H1 (cell line): ENCODE measurements around the gene KCNQ1. TPM values are rescaled to one million over a fixed set of nuclear protein-coding genes. Genes with fewer than 3 reads are reported as not detected.
A peak's percentile ranks its signal among the peaks of the same experiment; 100 is the strongest.

ENCODE experiments used
- ATF2 ChIP-seq: IDR thresholded peaks from 2 replicates; pipeline ENCODE4 v1.6.1; 2012; ENCODE audit warnings: low read length, inconsistent platforms
- ATF3 ChIP-seq: IDR thresholded peaks from 2 replicates; pipeline ENCODE4 v1.6.1; 2011; ENCODE audit warnings: low read depth, mild to moderate bottlenecking, low read length; ENCODE audit not compliant: insufficient read depth
- BRCA1 ChIP-seq: IDR thresholded peaks from 2 replicates; pipeline ENCODE4 v1.6.1; 2012; ENCODE audit warnings: low read depth, low read length, improper control_type of control experiment
- CTBP2 ChIP-seq: IDR thresholded peaks from 2 replicates; pipeline ENCODE4 v1.7.0; 2011; ENCODE audit warnings: borderline replicate concordance, mild to moderate bottlenecking, moderate library complexity, mixed read lengths, low read length; ENCODE audit not compliant: insufficient read depth, insufficient read length
- CTCF ChIP-seq, 3 experiments: IDR thresholded peaks; 1 replicate in 2 of 3; 2 replicates in 1 of 3; pipeline versions ENCODE4 v1.5.1 to v1.6.1; 2011; ENCODE audit warnings: low read length in 3 of 3, mild to moderate bottlenecking in 3 of 3, inconsistent platforms in 2 of 3, low read depth in 1 of 3, moderate library complexity in 1 of 3; ENCODE audit not compliant: insufficient read depth in 1 of 3; ENCODE audit errors: control extremely low read depth in 1 of 3
- E2F6 ChIP-seq: IDR thresholded peaks from 2 replicates; pipeline ENCODE4 v1.6.1; 2012; ENCODE audit warnings: inconsistent platforms
- FOSL1 ChIP-seq: IDR thresholded peaks from 2 replicates; pipeline ENCODE4 v1.6.1; 2011; ENCODE audit warnings: mild to moderate bottlenecking, low read depth, low read length, moderate library complexity; ENCODE audit not compliant: insufficient read depth
- GABPA ChIP-seq: IDR thresholded peaks from 2 replicates; pipeline ENCODE4 v1.6.1; 2011; ENCODE audit warnings: mild to moderate bottlenecking, low read length, moderate library complexity, borderline replicate concordance; ENCODE audit not compliant: insufficient read depth
- HDAC2 ChIP-seq, 2 experiments: fragments of 300-600 bp in 1 of 2; sonication (generic) in 1 of 2; IDR thresholded peaks; 2 replicates each; pipeline ENCODE4 v1.6.1; 2011 to 2012; ENCODE audit warnings: low read depth in 2 of 2, low read length in 2 of 2, mild to moderate bottlenecking in 2 of 2, moderate library complexity in 2 of 2, borderline replicate concordance in 1 of 2, inconsistent platforms in 1 of 2
- KDM4A ChIP-seq: IDR thresholded peaks from one replicate; pipeline ENCODE4 v1.7.1; 2012; ENCODE audit warnings: low read depth, mild to moderate bottlenecking, moderate library complexity, low read length, inconsistent platforms; ENCODE audit not compliant: severe bottlenecking
- KDM5A ChIP-seq: fragments of 200-600 bp; IDR thresholded peaks from 2 replicates; pipeline ENCODE4 v1.7.1; 2012; ENCODE audit warnings: mild to moderate bottlenecking, low read length, inconsistent platforms, mixed read lengths
- NRF1 ChIP-seq: IDR thresholded peaks from 2 replicates; pipeline ENCODE4 v1.6.1; 2011; ENCODE audit warnings: mild to moderate bottlenecking, low read depth, low read length, improper control_type of control experiment
- PHF8 ChIP-seq: fragments of 200-600 bp; sonication (generic); conservative IDR thresholded peaks from 2 replicates; pipeline ENCODE4 v1.7.1; 2012; ENCODE audit warnings: low read depth, mild to moderate bottlenecking, inconsistent platforms, low read length, moderate library complexity
- POLR2AphosphoS5 ChIP-seq: IDR thresholded peaks from 2 replicates; pipeline ENCODE4 v1.6.1; 2011; ENCODE audit warnings: low read depth, low read length
- RNF2 ChIP-seq: fragments of 200-900, 300-1000 bp; sonication (generic); IDR thresholded peaks from 2 replicates; pipeline ENCODE4 v1.7.1; 2016; ENCODE audit warnings: borderline replicate concordance, low read depth, mild to moderate bottlenecking, antibody characterized with exemption, low read length; ENCODE audit not compliant: poor library complexity, severe bottlenecking; ENCODE audit errors: missing control alignments
- TAF1 ChIP-seq: IDR thresholded peaks from 2 replicates; pipeline ENCODE4 v1.6.1; 2011; ENCODE audit warnings: mild to moderate bottlenecking, low read depth, low read length
- polyA plus RNA-seq, 7 experiments: library from polyadenylated mRNA; depleted of rRNA in 3 of 7; stranded (reverse) in 5 of 7; unstranded in 2 of 7; fragments of >200 nt in 5 of 7; fragments of 200-250 nt in 2 of 7; gene quantifications; 1 replicate in 5 of 7; 2 replicates in 1 of 7; 4 replicates in 1 of 7; pipeline versions ENCODE4 v1.2.1 to v1.2.3, GENCODE V29; 2011 to 2013; ENCODE audit warnings: missing spikeins in 2 of 7, mixed read lengths in 2 of 7
- total RNA-seq: library from RNA; stranded (reverse); fragmentation: NEBNext Ultra II Directional; extraction: Animal tissue kit (Norgen Biotek cat#: 25700); gene quantifications from 2 replicates; pipeline ENCODE4 v1.2.1, GENCODE V29; 2021

Gene KCNQ1
- total and polyA plus RNA-seq, 2 of the 8 experiments (the other 6 are each of a cell fraction or from before 2014, with no cell fraction given), result 1.9 to 2.0 TPM

- peak; percentile 92 for TF ChIP-seq E2F6
- peak; percentile 28 for TF ChIP-seq CTBP2
- TF ChIP-seq KDM5A, result no peak
- TF ChIP-seq BRCA1, result no peak
- no peak for TF ChIP-seq ATF3
- 0 out of 2 replicates have a peak, but pooled peaks have one; percentile 22 for TF ChIP-seq GABPA
- no peak for TF ChIP-seq ATF2
- TF ChIP-seq POLR2AphosphoS5, result peak; percentile 25; the same call in 1 of the 2 replicates
- TF ChIP-seq TAF1, result peak; percentile 57
- TF ChIP-seq RNF2, result no peak
- TF ChIP-seq HDAC2 (IDR thresholded peaks at IDR 0.05; ENCODE audit: borderline replicate concordance in 1 of 2, low read depth in 2 of 2, low read length in 2 of 2), result peak; percentile 34 to 62; a peak in 1 of 4 replicates
- TF ChIP-seq CTCF (IDR thresholded peaks at IDR 0.05; ENCODE audit: control extremely low read depth in 1 of 3, insufficient read depth in 1 of 3, low read depth in 1 of 3, low read length in 3 of 3), result peak in 2 of 3 experiments; percentile 92 to 93; a peak in 3 of 4 replicates
- peak; percentile 38 for TF ChIP-seq KDM4A
- no peak for TF ChIP-seq FOSL1
- no peak for TF ChIP-seq NRF1
- 0 out of 2 replicates have a peak, but pooled peaks have one; percentile 33 for TF ChIP-seq PHF8
These were observed 447.6 kb downstream of the KCNQ1 start (continued) for GRCh38 chr11:2892215-2892966.
